GM11168 (cell line): ENCODE measurements around the gene TMTC2.

Source experiments
- in situ Hi-C: fragments of 300-500 bp; cut with MboI; formaldehyde crosslinking; loops from one replicate; pipeline ENCODE4 v1.12.0; 2022; ENCODE audit warnings: low sequenced_read_pairs; ENCODE audit not compliant: unreplicated experiment

TMTC2 gene

GRCh38 chr12:82971584-82971983 lies 284.9 kb downstream of the TMTC2 start:
- in situ Hi-C loops = no loop called here

GRCh38 chr12:82972624-82973023 lies 285.9 kb downstream of the TMTC2 start:
- in situ Hi-C loops = no loop called here

GRCh38 chr12:82973592-82973991 lies 286.9 kb downstream of the TMTC2 start:
- in situ Hi-C loops = no loop called here

GRCh38 chr12:82981150-82981549 lies 294.4 kb downstream of the TMTC2 start:
- in situ Hi-C loops = no loop called here

- in situ Hi-C loops = no loop called here
Observed at GRCh38 chr12:82994117-82994516, 307.4 kb downstream of the TMTC2 start.

GRCh38 chr12:82996168-82996812 lies 309.6 kb downstream of the TMTC2 start:
- in situ Hi-C loops = no loop called here

GRCh38 chr12:82998509-82998908 lies 311.8 kb downstream of the TMTC2 start:
- in situ Hi-C loops = no loop called here

- in situ Hi-C loops = loop anchor here (25.0 kb wide), 2 partner anchors 384 to 834 kb away; no protein-coding TSS in a partner anchor
Observed at GRCh38 chr12:83003026-83003425, 316.3 kb downstream of the TMTC2 start.

GRCh38 chr12:83005534-83006197 lies 319.0 kb downstream of the TMTC2 start:
- in situ Hi-C loops = loop anchor here (25.0 kb wide), 2 partner anchors 382 to 832 kb away; no protein-coding TSS in a partner anchor

- in situ Hi-C loops = loop anchor here (25.0 kb wide), 2 partner anchors 379 to 829 kb away; no protein-coding TSS in a partner anchor
Observed at GRCh38 chr12:83008703-83009102, 322.0 kb downstream of the TMTC2 start.

GRCh38 chr12:83010169-83010804 lies 323.6 kb downstream of the TMTC2 start:
- in situ Hi-C loops = loop anchor here (25.0 kb wide), 2 partner anchors 377 to 827 kb away; no protein-coding TSS in a partner anchor

- in situ Hi-C loops = loop anchor here (25.0 kb wide), 2 partner anchors 372 to 822 kb away; no protein-coding TSS in a partner anchor
Observed at GRCh38 chr12:83015390-83016217, 328.9 kb downstream of the TMTC2 start.

GRCh38 chr12:83016218-83016835 lies 329.6 kb downstream of the TMTC2 start:
- in situ Hi-C loops = loop anchor here (25.0 kb wide), 2 partner anchors 371 to 821 kb away; no protein-coding TSS in a partner anchor

GRCh38 chr12:83016991-83017390 lies 330.3 kb downstream of the TMTC2 start:
- in situ Hi-C loops = loop anchor here (25.0 kb wide), 2 partner anchors 370 to 820 kb away; no protein-coding TSS in a partner anchor

GRCh38 chr12:83018088-83018487 lies 331.4 kb downstream of the TMTC2 start:
- in situ Hi-C loops = loop anchor here (25.0 kb wide), 2 partner anchors 369 to 819 kb away; no protein-coding TSS in a partner anchor

- in situ Hi-C loops = no loop called here
Observed at GRCh38 chr12:83027021-83027723, 340.5 kb downstream of the TMTC2 start.

GRCh38 chr12:83031196-83031595 lies 344.5 kb downstream of the TMTC2 start:
- in situ Hi-C loops = no loop called here

- in situ Hi-C loops = no loop called here
Observed at GRCh38 chr12:83036847-83037246, 350.1 kb downstream of the TMTC2 start.

- in situ Hi-C loops = no loop called here
Observed at GRCh38 chr12:83039413-83039812, 352.7 kb downstream of the TMTC2 start.
